ENCODE results near the gene ITLN1.

DNA sequence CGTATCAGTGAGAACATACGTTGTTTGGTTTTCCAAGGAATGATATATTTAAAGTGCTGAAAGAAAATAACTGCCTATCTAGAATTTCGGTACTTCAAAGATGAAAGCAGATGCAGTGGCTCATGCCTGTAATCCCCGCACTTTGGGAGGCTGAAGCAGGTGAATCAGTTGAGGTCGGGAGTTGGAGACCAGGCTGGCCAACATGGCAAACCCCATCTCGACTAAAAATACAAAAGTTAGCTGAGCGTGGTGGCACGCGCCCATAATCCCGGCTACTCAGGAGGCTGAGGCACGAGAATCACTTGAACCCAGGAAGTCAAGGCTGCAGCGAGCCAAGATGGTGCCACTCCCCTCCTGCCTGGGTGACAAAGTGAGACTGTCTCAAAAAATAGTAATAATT is 38.7 kb downstream of the ITLN1 start:
- TF ChIP-seq, protein P1, sequence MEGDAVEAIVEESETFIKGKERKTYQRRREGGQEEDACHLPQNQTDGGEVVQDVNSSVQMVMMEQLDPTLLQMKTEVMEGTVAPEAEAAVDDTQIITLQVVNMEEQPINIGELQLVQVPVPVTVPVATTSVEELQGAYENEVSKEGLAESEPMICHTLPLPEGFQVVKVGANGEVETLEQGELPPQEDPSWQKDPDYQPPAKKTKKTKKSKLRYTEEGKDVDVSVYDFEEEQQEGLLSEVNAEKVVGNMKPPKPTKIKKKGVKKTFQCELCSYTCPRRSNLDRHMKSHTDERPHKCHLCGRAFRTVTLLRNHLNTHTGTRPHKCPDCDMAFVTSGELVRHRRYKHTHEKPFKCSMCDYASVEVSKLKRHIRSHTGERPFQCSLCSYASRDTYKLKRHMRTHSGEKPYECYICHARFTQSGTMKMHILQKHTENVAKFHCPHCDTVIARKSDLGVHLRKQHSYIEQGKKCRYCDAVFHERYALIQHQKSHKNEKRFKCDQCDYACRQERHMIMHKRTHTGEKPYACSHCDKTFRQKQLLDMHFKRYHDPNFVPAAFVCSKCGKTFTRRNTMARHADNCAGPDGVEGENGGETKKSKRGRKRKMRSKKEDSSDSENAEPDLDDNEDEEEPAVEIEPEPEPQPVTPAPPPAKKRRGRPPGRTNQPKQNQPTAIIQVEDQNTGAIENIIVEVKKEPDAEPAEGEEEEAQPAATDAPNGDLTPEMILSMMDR (IDR thresholded peaks at IDR 0.05) = no peak
- TF ChIP-seq POLR2A (IDR thresholded peaks at IDR 0.05) = no peak
- TF ChIP-seq POLR2AphosphoS5 (IDR thresholded peaks at IDR 0.05) = no peak

All from transverse colon (tissue), 4 donors.